Activated gamma-delta T cell treated with Interleukin-2 at 50 U/mL for 16 hours (primary cell): ENCODE data around the gene ZNF101.

Experiments used
- DNase-seq: peaks from one replicate; pipeline ENCODE4 v3.0.0-alpha.2; 2020

ZNF101 gene

DNA sequence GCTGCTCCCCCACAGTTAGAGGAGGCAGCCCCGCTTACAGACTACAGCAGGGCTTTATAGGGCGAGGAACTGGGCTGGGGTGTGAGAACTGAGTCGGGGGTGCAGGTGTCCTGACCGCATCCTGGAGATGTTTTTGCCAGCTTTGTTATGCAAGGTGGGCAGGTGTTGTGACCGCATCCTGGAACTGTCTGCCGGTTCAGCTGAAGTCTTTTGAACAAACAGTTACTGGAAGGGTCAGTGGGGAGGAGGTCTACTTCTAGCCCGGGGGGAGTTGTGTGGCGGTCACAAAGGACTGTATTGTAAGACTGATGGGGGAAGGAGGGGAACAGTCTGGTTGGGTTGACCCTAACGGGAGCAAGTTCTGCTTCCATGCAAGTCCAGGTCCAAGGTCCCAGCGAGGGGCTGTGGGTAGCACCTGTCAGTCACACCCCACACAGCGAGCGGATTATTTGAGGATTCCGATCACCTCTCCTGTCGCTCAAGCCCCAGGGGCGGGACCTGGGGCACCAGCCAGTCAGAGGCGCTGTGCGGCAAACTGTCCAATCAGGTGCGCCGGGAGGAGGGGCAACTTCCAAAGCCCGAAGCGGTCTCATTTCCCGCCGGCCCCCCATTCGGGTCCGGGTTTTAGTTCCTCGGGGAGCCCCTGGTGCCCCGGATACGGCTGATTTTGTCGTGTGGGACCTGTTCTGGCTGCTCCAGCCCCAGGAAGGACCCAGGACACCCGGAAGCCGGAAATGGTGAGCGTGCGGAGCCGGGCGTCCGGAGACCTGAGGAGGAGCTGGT, at the start of gene ZNF101:
ZNF101 (plus strand) TSS at position 610 of the 783 bp plus-strand sequence; CDS start at position 735, 125 bp downstream.
- DNase-seq = peak; percentile 97

- DNase-seq = no peak
Measured at GRCh38 chr19:19619181-19619848, 49.3 kb upstream of the ZNF101 start.

GRCh38 chr19:19619849-19620210, 48.8 kb upstream of the ZNF101 start:
- no peak for DNase-seq

DNA sequence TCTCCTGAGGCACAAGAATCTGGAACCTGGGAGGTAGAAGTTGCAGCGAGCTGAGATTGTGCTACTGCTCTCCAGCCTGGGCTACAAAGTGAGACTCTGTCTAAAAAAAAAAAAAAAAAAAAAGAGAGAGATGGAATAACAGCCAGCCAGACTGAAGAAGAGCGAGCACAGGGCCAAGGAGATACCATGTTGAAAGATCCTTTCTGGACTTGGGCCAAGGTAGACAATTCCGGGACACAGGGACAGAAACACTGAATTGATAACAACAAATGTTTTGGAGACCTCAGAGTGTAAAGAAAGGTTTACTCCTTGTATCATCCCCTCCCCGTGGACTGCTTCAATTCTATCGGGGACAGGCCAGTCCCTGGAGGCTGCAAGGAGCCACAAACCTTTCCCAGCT, 45.3 kb upstream of the ZNF101 start:
- DNase-seq = no peak

DNA sequence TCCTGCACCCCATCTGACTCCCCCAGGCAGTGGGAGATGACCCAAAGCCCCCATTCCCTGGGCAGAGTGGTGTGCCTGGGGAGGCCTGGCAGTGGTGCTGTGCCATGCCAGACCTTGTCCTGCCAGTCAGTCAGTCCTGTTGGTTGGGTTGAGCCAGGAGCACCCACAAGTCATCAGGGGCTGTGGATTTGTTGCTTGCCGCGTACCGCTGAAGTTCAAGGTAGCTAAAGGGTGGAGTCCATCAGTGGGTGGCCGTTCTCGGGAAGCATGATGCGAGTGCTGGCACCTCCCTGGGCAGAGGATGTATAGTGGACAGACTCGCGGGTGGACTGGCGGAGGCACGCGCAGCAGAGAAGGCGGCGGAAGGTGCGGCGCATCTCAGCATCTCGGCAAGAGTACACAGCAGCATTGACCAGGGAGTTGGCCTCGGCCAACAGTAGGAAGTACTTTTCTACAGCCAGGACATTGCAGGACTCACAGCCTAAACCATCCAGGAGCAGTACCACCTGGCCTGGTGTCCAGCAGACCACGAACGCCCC, 44.5 kb upstream of the ZNF101 start:
- DNase-seq = no peak

DNA sequence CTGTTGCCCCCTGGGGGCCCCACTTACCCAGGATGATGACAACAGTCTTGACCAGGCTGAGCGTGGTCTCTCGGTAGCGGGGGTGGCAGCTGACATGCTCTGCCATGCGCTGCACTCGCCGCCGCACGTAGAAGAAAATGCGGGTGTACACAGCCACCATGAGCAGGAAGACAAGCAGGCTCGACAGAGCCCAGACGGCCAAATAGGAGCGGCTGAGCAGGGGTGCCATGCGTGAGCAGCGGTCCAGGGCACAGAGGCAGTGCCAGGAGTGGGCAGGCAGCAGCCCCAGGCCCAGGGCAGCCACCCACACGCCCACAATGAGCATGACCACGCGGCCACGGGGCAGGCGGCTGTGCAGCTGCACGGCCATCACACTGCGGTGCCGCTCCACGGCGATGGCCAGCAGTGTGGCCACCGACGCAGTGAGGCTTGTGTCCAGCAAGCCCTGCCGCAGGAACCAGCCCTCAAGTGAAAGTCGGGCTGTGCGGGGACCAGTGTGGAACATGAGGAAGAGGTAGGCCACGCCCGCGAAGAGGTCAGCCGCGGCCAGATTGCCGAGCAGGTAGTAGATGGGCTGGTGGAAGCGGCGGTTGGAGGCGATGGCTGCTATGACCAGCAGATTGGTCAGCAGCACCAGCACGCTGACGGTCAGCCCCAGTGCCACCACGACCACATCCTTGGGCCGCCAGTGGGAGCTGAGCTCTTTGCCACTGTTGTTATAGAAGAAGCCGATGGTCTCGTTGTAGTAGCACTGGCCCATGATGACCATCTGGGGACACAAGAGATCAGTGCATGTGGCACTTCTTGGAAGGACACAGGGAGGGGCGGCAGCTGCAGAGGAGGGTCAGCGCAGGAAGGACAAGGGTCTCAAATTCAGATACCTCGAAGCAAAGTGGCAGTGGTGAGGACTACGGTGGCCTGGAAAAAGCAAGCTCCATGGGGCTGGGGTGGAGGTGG, 41.8 kb upstream of the ZNF101 start:
- no peak for DNase-seq

DNA sequence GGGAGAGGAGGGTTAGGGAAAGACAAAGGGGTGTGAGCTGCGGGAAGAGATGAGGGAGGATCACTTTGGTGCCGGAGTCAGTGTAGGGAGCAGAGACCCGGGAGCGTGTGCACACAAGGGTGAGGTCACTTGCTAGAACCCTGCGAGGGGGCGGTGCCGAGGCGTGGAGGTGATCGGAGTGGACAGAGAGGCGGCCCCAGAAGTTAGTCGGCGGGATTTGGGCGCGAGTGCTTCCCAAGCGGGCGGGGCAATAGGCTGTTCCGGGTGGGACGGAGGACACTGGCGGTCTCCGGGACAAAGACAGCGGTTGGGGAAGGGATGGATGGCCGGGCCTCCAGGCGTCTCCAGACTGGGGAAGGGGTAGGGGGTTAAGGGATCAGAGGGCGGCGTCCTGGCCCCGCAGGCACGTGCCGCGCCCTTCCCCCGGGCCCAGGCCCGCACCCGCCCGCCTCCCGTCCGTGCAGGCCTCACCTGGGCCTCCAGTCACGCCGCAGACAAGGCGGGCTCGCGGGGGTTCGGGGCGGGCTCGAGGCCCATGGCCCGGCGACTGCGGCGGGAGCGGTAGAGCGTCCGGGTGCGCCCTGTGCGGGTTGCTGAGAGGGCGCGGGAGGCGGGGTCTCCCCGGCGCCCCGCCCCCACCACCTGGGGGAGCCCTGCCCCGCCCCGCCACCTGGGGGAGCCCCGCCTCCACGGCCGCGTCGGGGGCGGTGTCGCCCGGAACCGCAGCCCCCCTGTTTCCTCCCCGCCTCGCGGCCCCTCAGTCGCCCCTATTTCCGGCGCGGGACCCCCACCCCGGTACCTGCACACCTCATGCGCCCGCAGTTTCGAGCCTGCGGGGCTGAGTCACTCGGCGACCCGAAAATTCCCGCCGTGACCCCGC, 40.8 kb upstream of the ZNF101 start, which contains the start of gene LPAR2:
LPAR2 (minus strand) TSS at position 600 of the 880 bp plus-strand sequence. CDS start 945 bp downstream, outside the sequence.
- DNase-seq = peak; percentile 84

DNA sequence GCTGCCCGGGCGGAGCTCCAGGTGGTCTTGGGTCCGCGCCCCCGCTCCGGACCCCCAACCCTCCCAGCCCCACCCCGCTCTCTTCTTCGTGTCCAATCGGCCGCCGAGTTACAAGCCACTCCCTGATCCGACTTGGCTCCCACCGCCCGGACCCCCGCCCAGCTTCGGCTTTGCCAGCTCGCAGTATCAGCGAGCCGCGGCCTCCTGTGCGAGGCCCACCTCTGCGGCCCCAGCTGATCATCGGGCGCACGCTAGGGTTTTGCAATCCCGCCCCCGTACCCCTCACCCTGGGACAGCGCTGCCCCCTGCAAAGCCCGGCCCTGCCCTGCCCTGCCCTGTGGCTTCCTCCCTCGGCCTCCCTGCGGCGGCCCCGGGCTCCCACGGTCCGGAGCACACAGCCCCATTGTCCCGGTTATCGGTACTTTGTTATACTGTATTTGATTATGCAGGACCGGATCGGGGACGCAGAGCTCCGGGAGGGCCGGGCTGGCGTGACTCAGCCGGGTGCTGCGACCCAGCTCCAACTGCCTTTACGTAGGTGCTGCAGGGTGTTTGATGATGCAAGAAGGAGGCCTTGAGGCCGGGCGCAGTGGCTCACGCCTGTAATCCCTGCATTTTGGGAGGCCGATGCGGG, 40.0 kb upstream of the ZNF101 start:
- DNase-seq = peak; percentile 49

- DNase-seq = no peak
Measured at GRCh38 chr19:19630062-19630414, 38.6 kb upstream of the ZNF101 start.

DNA sequence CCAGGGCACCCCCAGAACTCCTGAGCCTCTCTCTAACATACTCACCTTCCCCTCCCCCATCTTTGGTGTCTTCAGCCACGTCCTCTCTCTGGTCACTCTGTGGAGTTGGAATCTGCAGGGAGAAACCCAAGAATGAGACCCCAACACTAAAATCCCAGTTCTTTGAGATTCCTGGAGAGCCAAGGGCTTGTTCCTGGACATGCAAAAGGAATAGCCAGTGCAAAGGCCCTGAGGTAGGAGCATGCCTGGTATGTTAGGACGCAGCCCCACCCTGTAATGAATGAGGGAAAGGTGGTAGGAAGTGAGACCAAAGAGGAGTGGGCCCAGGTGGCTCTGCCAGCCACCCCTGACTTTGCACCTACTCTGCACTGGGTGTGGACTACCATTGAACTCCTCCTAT, 38.2 kb upstream of the ZNF101 start:
- DNase-seq = no peak

DNA sequence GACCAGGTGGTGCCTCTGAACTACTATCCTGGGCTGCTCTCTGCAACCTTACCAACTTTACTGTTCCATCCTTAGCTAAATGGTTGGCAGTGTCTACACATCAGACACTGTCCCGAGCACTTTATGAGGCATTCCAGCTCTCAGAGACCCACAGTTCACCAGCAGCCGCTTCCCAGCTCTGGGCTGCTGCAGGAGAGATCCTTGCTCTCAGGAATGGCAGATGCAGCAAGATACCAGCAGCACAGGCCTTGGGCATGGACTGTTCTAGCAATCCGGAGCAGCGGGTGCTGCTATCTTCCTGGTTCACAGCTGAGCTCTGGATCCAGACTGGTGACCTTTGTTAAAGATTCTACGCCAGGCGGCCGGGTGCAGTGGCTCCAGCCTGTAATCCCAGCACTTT, 37.3 kb upstream of the ZNF101 start:
- no peak for DNase-seq

DNA sequence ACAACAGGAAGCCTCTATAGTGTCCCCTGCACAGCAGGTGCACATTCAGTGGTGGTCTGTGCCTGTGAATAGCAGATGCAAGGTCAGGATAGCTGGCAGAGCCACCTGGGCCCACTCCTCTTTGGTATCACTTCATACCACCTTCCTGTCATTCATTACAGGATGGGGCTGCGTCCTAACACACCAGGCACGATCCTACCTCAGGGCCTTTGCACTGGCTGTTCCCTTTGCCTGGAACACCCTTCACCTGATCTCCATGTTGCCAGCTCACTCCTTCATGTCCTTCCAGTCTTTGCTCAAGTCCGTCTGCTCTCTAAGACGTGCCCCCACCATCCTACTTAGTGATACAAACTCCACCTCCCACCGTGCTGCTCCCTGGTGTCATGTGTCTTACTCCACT, 36.0 kb upstream of the ZNF101 start:
- no peak for DNase-seq

DNA sequence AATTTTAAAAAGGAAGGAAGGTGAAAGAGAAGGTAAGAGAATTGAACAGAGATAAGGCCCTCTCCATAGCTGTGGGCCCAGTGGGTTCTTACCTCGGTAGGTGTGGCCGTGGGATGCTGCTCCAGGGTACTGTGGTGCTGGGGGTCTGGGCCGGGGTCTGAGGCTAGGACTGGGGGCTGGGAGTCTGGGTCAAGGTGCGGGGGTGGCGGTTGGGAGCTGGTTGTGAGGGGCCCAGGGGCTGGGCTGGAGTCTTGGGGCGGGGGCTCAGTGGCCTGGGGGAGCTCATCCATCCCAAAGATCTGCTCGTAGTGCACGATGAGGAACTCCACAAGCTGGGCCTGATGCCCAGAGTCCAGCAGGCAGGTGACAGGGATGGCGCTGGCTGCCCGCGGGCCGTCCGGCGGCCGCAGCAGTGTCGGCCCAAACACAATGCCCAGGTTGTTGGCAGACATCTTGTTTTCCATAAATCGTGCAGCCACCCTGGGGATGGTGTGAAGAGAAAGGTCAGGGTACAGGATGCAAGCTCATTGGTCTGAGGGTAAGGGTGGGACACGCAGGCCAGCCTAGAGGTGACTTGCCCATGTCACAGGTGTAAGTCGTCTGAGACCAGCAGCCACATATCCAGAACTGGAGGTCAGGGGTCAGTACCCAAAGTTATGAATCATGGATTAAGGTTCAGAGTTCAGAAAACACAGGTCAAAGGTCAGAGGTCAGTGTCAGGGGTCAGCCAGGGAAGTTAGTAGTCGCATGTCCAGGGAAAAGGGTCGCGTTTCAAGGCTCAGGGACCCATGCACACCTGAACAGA, 34.7 kb upstream of the ZNF101 start:
- no peak for DNase-seq

DNA sequence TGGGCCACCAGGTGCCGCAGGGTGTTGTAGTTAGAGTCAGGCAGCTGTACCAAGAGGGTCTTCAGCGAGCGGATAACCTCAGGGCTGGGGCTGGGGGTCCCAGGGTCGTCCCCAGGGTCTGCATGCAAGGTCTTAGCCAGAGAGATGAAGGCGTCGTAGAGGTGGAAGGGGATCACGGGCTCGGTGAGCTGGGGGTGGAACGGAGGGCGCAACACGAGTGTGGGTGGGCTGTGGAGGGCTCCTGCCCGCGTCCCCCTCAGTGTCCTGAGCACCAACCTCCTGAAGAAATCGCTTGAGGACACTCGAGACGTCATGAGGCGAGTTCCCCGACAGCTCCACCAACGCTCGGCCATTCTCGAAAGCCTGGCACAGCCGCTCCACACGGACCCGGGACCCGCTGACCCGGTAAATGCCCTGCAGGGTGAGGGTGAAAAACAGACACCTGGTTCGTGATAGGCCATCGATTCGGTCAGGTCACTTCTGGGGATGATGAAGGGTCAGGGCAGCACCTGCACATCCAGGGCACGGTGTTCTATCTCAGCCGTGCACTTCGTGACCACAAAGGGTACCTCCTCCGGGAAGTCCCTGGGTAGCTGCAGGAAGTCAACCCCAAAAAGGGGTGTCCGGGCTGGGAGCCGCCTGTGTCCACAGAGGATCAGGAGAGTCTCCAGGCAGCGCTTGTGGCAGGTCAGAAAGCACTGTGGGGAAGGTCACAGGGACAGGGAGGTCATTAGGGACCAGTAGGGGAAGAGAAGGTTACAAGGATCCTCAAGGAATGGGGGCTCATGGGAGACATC, 33.9 kb upstream of the ZNF101 start:
- no peak for DNase-seq

GRCh38 chr19:19635313-19635702, 33.3 kb upstream of the ZNF101 start:
- DNase-seq = no peak

DNA sequence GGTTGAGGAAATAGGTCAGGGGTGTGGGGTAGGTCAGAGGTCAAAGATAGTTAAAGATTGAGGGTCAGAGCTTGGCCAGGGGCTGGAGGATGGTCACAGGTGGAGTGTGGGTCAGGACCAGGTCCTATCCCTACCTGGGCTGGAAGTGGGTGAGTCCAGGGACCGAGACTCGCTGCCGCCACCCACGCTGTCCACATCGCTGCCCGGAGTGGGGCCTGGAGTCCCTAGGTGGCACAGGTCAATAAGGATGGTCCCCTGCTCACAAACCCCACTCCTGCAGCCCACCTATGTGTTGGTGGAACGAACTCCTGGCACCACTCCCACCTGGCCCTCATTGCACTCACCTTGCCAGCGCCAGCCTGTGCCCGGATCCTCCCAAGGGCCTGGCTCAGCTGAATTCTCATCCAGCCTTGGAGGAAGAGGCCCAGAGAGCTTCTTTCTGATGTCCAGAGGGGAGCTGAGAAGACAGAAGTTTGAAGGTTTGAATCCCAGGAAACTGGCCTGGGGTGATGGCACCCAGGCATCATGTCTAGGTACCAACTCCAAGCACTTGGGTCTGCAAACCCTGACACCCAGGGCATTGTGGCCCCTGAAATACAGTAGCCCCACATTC, 32.0 kb upstream of the ZNF101 start:
- no peak for DNase-seq

- no peak for DNase-seq
Measured at GRCh38 chr19:19637186-19637522, 31.5 kb upstream of the ZNF101 start.

GRCh38 chr19:19637523-19638251, 31.0 kb upstream of the ZNF101 start:
- no peak for DNase-seq
